ENCODE results near the gene HOXD13. TPM values are rescaled to one million over a fixed set of nuclear protein-coding genes. Genes with fewer than 3 reads are reported as not detected.
A peak's percentile ranks its signal among the peaks of the same experiment; 100 is the strongest.

HOXD13 gene
- total RNA-seq, 2 experiments from 2014 or later = not detected

GRCh38 chr2:176093898-176094249 lies 1.4 kb downstream of the HOXD13 start:
- peak overlapping the region; percentile 1 for H3K4me3 Mint-ChIP-seq
- DNase-seq (no peak), ATAC-seq (ENCODE audit: poor library complexity) (no peak)
- ChIA-PET POLR2A (no interaction called here), CTCF (interaction anchor here (1.2 kb wide), 1 partner anchor 33 kb away, joined by 3 read pairs; no protein-coding TSS in a partner anchor)
- Histone ChIP-seq H3K9me3 (ENCODE audit: control insufficient read depth in 1 of 2, insufficient read depth in 1 of 2, low read length in 2 of 2) (peaks cover 7 to 35% of the 10 kb centered on the region in 2 experiments), H3K4me3 (ENCODE audit: low read length) (no peak overlapping the region), H3K4me1 (ENCODE audit: insufficient read depth, low read length) (peaks cover 34% of the 10 kb centered on the region), H3K36me3 (ENCODE audit: insufficient read depth, low read length) (no peaks in the 10 kb centered on the region), H3K27me3 (ENCODE audit: control insufficient read depth in 1 of 2, insufficient read depth in 2 of 2, low read length in 2 of 2) (peaks cover 89 to 92% of the 10 kb centered on the region in 2 experiments), H3K27ac (ENCODE audit: low read depth in 1 of 2, low read length in 2 of 2) (no peak overlapping the region)
- peaks cover 3% of the 10 kb centered on the region for H3K9me3 Mint-ChIP-seq
- no peak overlapping the region for H3K27ac Mint-ChIP-seq
- intact Hi-C loops (cut with DNase I, micrococcal nuclease) = loop anchor here in 1 of 2 experiments (10.0 kb wide), 2 partner anchors 729 to 1399 kb away; no protein-coding TSS in a partner anchor
- TF ChIP-seq, protein P1, sequence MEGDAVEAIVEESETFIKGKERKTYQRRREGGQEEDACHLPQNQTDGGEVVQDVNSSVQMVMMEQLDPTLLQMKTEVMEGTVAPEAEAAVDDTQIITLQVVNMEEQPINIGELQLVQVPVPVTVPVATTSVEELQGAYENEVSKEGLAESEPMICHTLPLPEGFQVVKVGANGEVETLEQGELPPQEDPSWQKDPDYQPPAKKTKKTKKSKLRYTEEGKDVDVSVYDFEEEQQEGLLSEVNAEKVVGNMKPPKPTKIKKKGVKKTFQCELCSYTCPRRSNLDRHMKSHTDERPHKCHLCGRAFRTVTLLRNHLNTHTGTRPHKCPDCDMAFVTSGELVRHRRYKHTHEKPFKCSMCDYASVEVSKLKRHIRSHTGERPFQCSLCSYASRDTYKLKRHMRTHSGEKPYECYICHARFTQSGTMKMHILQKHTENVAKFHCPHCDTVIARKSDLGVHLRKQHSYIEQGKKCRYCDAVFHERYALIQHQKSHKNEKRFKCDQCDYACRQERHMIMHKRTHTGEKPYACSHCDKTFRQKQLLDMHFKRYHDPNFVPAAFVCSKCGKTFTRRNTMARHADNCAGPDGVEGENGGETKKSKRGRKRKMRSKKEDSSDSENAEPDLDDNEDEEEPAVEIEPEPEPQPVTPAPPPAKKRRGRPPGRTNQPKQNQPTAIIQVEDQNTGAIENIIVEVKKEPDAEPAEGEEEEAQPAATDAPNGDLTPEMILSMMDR (IDR thresholded peaks at IDR 0.05) = no peak
- peaks cover 43% of the 10 kb centered on the region for H3K4me1 Mint-ChIP-seq (ENCODE audit: low read depth)
- no peaks in the 10 kb centered on the region for H3K36me3 Mint-ChIP-seq (ENCODE audit: low read depth)
- peaks cover 92% of the 10 kb centered on the region for H3K27me3 Mint-ChIP-seq

DNA sequence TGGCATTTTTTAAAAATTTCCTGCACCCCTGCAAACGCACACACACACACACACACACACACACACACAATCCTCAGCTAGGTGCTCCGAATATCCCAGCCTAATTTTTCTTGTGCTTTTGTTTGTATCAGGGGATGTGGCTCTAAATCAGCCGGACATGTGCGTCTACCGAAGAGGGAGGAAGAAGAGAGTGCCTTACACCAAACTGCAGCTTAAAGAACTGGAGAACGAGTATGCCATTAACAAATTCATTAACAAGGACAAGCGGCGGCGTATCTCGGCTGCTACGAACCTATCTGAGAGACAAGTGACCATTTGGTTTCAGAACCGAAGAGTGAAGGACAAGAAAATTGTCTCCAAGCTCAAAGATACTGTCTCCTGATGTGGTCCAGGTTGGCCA lies 1.8 kb downstream of the HOXD13 start:
- Histone ChIP-seq H3K4me1 (ENCODE audit: insufficient read depth, low read length) (peaks cover 35% of the 10 kb centered on the region), H3K4me3 (ENCODE audit: low read length) (no peak overlapping the region), H3K36me3 (ENCODE audit: insufficient read depth, low read length) (no peaks in the 10 kb centered on the region), H3K27ac (ENCODE audit: low read depth in 1 of 2, low read length in 2 of 2) (no peak overlapping the region), H3K27me3 (ENCODE audit: control insufficient read depth in 1 of 2, insufficient read depth in 2 of 2, low read length in 2 of 2) (peaks cover 89 to 92% of the 10 kb centered on the region in 2 experiments), H3K9me3 (ENCODE audit: control insufficient read depth in 1 of 2, insufficient read depth in 1 of 2, low read length in 2 of 2) (peaks cover 7 to 40% of the 10 kb centered on the region in 2 experiments)
- TF ChIP-seq, protein P1 (IDR thresholded peaks at IDR 0.05) = no peak
- peak in 1 of 14 experiments; percentile 22 for DNase-seq
- Mint-ChIP-seq H3K36me3 (ENCODE audit: low read depth) (no peaks in the 10 kb centered on the region), H3K9me3 (peaks cover 2% of the 10 kb centered on the region), H3K4me1 (ENCODE audit: low read depth) (peaks cover 43% of the 10 kb centered on the region), H3K27me3 (peaks cover 92% of the 10 kb centered on the region), H3K4me3 (peak overlapping the region; percentile 1), H3K27ac (no peak overlapping the region)
- ChIA-PET CTCF (interaction anchor here (1.2 kb wide), 1 partner anchor 33 kb away, joined by 3 read pairs; no protein-coding TSS in a partner anchor), POLR2A (no interaction called here)
- intact Hi-C loops (cut with DNase I, micrococcal nuclease) = loop anchor here in 1 of 2 experiments (10.0 kb wide), 2 partner anchors 730 to 1400 kb away; no protein-coding TSS in a partner anchor
- ATAC-seq (ENCODE audit: poor library complexity) = no peak

DNA sequence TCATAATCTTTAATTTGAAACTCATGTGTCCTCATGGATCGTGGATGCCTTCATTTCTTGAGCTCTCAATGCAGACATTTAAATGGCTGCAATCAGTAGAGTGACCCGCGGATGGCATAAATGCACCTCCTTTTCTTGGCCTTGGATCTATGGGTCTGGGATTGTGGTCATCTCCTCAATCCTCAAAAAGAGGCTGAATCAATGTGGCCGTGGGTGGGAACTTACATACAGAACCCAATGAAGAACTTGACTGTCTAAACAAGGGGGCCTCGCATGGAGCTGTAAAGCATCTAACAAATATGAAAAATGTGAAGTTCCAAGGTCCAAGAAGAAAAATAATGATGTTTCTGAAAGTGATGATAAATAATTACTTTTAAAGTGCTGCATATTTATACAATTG lies 2.9 kb downstream of the HOXD13 start:
- TF ChIP-seq, protein P1 (IDR thresholded peaks at IDR 0.05) = no peak
- Histone ChIP-seq H3K4me3 (ENCODE audit: low read length) (no peak overlapping the region), H3K27ac (ENCODE audit: low read depth in 1 of 2, low read length in 2 of 2) (no peak overlapping the region), H3K36me3 (ENCODE audit: insufficient read depth, low read length) (no peaks in the 10 kb centered on the region), H3K4me1 (ENCODE audit: insufficient read depth, low read length) (peaks cover 43% of the 10 kb centered on the region), H3K9me3 (ENCODE audit: control insufficient read depth in 1 of 2, insufficient read depth in 1 of 2, low read length in 2 of 2) (peaks cover 7 to 50% of the 10 kb centered on the region in 2 experiments), H3K27me3 (ENCODE audit: control insufficient read depth in 1 of 2, insufficient read depth in 2 of 2, low read length in 2 of 2) (peaks cover 89 to 92% of the 10 kb centered on the region in 2 experiments)
- no peak overlapping the region for H3K27ac Mint-ChIP-seq
- ChIA-PET POLR2A (interaction anchor here (1.7 kb wide), 1 partner anchor 15 kb away, joined by 4 read pairs; no protein-coding TSS in a partner anchor), CTCF (no interaction called here)
- peaks cover 90% of the 10 kb centered on the region for H3K27me3 Mint-ChIP-seq
- ATAC-seq (ENCODE audit: poor library complexity) (no peak), DNase-seq (no peak)
- no peak overlapping the region for H3K4me3 Mint-ChIP-seq
- intact Hi-C loops (cut with DNase I, micrococcal nuclease) = loop anchor here (5.0 to 10.0 kb wide), 5 partner anchors 728 to 1401 kb away; no protein-coding TSS in a partner anchor
- peaks cover 43% of the 10 kb centered on the region for H3K4me1 Mint-ChIP-seq (ENCODE audit: low read depth)
- H3K9me3 Mint-ChIP-seq = no peaks in the 10 kb centered on the region
- H3K36me3 Mint-ChIP-seq (ENCODE audit: low read depth) = no peaks in the 10 kb centered on the region

Measured in CD4-positive, alpha-beta T cell (primary cell).